ENCODE measurements around the gene CYP2R1.
"Not testable (repeated sequence)": the region's sequence is repeated elsewhere in the genome, so short reads cannot be mapped to it uniquely, and the experiment has no call there.

Gene CYP2R1

GRCh38 chr11:14906578-14906977 is 14.5 kb upstream of the CYP2R1 start:
- Histone ChIP-seq H3K4me1 (ENCODE audit: insufficient read depth, low read length) (no peaks in the 10 kb centered on the region), H3K36me3 (ENCODE audit: insufficient read depth, low read length) (no peaks in the 10 kb centered on the region), H3K4me3 (ENCODE audit: low read length) (no peak overlapping the region), H3K27me3 (ENCODE audit: insufficient read depth, low read length) (no peaks in the 10 kb centered on the region), H3K9me3 (ENCODE audit: low read length) (peaks cover 4% of the 10 kb centered on the region), H2AFZ (ENCODE audit: low read depth, low read length) (no peak overlapping the region)

DNA sequence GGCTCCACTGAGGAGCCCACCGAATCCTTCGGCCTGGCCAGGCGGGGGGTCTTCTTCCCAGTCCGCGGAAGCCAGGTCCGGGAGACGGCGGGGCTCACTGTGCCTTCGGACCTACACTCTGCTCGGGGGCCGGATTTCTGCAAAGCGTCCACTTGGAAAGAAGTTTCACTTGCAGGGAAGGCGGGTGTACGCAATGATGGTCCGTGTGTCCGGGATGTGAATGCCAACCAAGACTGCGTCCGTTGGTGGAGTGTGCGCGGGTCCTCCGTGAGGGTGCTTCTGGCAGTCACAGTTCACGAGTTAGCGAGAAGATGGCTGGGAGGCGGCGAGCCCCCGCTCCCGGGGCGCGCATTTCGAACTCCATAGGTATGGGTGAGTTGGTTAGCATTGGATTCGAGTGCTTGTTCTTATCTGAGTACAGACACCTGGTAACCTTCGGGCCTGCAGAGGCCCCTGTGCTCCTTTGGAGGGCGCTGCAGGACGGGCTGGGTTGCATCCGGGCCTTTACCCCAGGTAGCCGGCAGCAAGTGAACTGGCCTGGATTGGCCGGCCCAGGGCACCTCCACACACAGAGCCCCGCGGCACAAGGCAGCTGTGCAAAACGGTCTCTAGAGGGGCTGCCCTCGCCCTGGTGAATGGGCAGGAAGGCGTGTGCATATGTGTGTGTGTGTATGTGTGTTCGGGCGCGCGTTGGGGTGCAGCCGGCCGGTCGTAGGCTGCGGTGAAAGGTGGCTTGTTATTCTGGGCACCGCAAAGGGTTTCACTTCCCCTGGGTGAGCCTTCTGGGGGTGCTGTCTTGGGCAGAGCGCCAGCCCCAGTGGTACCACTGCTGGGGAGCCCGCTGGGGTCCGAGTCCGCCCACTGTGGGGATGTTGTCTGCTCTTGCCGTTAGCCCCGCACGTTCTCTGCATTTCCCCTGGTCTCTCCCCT is 13.3 kb upstream of the CYP2R1 start:
- H3K4me1 ChIP-seq (ENCODE audit: insufficient read depth, low read length): no peaks in the 10 kb centered on the region
- H3K9me3 ChIP-seq (ENCODE audit: low read length): peaks cover 4% of the 10 kb centered on the region
- H2AFZ ChIP-seq (ENCODE audit: low read depth, low read length): no peak overlapping the region
- no peaks in the 10 kb centered on the region for H3K27me3 ChIP-seq (ENCODE audit: insufficient read depth, low read length)
- no peak overlapping the region for H3K4me3 ChIP-seq (ENCODE audit: low read length)
- H3K36me3 ChIP-seq (ENCODE audit: insufficient read depth, low read length): no peaks in the 10 kb centered on the region

DNA sequence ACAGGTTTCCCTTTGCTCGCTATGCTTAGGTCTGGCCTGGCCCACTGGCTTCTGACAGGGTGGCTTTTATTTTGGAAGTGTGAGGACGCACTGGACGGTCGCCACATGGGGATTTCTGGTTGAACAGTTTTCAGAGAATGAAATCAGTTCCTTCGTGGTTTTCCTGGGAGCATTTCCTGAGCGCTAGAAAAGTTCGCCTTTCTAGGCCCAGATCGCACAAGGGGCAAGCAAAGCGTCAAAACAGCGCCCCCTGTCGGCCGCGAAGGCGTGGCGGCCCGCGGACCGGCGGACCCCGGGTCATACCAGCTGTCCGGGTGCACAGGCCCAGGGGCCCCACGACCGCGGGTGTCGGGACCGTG is 12.7 kb upstream of the CYP2R1 start:
- no peak overlapping the region for H2AFZ ChIP-seq (ENCODE audit: low read depth, low read length)
- H3K4me3 ChIP-seq (ENCODE audit: low read length): no peak overlapping the region
- H3K4me1 ChIP-seq (ENCODE audit: insufficient read depth, low read length): no peaks in the 10 kb centered on the region
- H3K36me3 ChIP-seq (ENCODE audit: insufficient read depth, low read length): no peaks in the 10 kb centered on the region
- peaks cover 4% of the 10 kb centered on the region for H3K9me3 ChIP-seq (ENCODE audit: low read length)
- H3K27me3 ChIP-seq (ENCODE audit: insufficient read depth, low read length): no peaks in the 10 kb centered on the region

DNA sequence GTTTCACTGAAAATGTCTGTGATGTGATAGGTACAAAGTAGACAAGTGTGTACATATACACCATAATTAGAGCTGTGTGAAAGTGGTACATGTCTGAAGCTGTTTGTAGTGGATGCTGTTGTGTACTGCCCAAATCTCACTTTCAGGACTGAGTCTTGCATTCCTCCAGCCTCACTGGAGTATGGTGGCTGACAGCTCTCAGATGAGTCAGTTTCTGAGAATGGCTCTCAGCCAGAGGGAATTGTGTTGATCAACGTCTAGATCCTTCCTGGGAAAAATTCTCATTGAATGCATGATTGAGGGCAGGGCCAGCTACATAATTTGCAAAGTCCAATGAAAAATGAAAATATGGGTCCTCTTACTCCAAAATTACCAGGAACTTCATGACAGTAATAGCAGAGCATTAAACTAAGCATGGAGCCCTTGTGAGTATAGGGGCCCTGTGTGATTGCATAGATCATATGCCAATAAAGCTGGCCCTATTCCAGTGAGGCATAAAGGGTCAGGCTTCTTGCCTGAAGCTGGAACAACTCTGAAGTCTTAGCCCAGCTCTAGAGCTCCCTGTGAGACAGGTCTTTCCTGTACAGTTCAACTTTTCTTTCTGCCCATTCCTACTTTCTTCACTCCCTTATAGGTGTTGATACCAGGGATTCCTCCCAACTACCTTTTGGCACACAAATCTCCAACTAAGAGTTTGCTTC is 10.8 kb upstream of the CYP2R1 start:
- H3K9me3 ChIP-seq (ENCODE audit: low read length): peaks cover 4% of the 10 kb centered on the region
- no peaks in the 10 kb centered on the region for H3K4me1 ChIP-seq (ENCODE audit: insufficient read depth, low read length)
- H3K27me3 ChIP-seq (ENCODE audit: insufficient read depth, low read length): no peaks in the 10 kb centered on the region

DNA sequence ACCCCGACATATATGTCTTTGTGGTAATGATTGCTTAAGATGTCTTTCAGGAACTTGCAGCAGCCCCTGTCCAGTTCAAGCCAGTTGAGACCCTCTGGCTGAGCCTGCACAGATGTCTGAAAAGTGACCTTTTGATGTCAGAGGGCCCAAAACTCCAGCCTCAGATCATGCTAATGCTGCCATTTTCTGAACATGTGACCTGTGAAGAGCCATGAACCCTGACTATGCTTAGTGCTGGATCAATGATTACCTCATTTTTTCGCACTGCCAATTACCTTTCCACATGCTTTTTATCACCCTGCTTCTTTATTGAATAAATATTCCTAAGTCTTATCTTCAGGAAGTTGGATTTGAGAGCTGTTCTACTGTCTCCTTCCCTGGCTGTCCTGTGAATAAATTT is 6.9 kb upstream of the CYP2R1 start:
- H3K36me3 ChIP-seq (ENCODE audit: insufficient read depth, low read length): no peaks in the 10 kb centered on the region
- H2AFZ ChIP-seq (ENCODE audit: low read depth, low read length): peak overlapping the region; percentile 39
- H3K4me1 ChIP-seq (ENCODE audit: insufficient read depth, low read length): no peaks in the 10 kb centered on the region
- no peak overlapping the region for H3K4me3 ChIP-seq (ENCODE audit: low read length)
- no peaks in the 10 kb centered on the region for H3K27me3 ChIP-seq (ENCODE audit: insufficient read depth, low read length)
- H3K9me3 ChIP-seq (ENCODE audit: low read length): no peaks in the 10 kb centered on the region

More for the DNA sequence above, 10.8 kb upstream of the CYP2R1 start:
- no peaks in the 10 kb centered on the region for H3K36me3 ChIP-seq (ENCODE audit: insufficient read depth, low read length)
- no peak overlapping the region for H3K4me3 ChIP-seq (ENCODE audit: low read length)
- H2AFZ ChIP-seq (ENCODE audit: low read depth, low read length): no peak overlapping the region

DNA sequence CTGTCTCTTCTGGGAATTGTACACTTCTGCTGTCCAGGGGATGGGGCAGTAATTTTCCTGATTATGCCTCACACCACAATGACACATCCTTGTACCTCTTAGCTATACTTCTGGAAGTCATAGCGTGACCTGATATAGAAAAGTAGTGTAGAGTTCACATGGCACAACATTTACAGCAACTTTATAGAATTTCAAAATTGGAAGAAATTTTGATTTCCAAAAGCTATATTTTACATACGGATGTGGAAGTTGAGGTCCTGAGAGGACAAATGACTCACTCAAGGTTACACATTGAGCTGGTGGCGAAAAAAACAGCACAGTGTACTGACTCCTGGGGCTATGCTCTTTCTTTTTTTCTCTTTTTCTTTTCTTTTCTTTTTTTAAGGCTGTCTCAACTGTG is 6.3 kb upstream of the CYP2R1 start:
- Histone ChIP-seq H2AFZ (ENCODE audit: low read depth, low read length) (peak overlapping the region; percentile 39), H3K27me3 (ENCODE audit: insufficient read depth, low read length) (no peaks in the 10 kb centered on the region), H3K4me3 (ENCODE audit: low read length) (no peak overlapping the region), H3K4me1 (ENCODE audit: insufficient read depth, low read length) (no peaks in the 10 kb centered on the region), H3K9me3 (ENCODE audit: low read length) (peaks cover 2% of the 10 kb centered on the region), H3K36me3 (ENCODE audit: insufficient read depth, low read length) (no peaks in the 10 kb centered on the region)

- no peaks in the 10 kb centered on the region for H3K27me3 ChIP-seq (ENCODE audit: insufficient read depth, low read length)
- H3K9me3 ChIP-seq (ENCODE audit: low read length): peaks cover 2% of the 10 kb centered on the region
- no peaks in the 10 kb centered on the region for H3K36me3 ChIP-seq (ENCODE audit: insufficient read depth, low read length)
- H2AFZ ChIP-seq (ENCODE audit: low read depth, low read length): no peak overlapping the region
- H3K4me3 ChIP-seq (ENCODE audit: low read length): no peak overlapping the region
- H3K4me1 ChIP-seq (ENCODE audit: insufficient read depth, low read length): peaks cover 3% of the 10 kb centered on the region
These were observed 2.9 kb upstream of the CYP2R1 start for GRCh38 chr11:14894657-14895598.

DNA sequence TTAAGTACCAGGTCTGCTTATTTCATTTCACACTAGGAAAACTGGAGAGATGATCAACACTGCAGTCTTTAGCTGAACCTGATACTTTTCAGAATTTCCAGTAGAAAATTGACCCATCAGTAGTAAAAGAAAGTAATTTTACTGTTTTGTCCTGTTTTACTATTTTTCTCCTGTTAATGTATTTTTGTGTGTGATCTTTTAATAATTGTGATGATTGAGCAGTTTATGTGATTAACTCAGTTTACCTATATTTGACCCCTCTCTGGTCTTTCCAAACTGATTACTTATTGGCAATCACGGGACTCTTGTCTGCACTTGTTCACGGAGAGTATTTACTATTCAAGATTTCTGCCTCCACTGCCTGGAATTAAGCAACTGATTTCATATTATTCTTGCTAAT is 546 bp upstream of the CYP2R1 start:
- peak overlapping the region; percentile 82 for H3K4me3 ChIP-seq (ENCODE audit: low read length)
- H3K4me1 ChIP-seq (ENCODE audit: insufficient read depth, low read length): peaks cover 3% of the 10 kb centered on the region
- H2AFZ ChIP-seq (ENCODE audit: low read depth, low read length): no peak overlapping the region
- H3K9me3 ChIP-seq (ENCODE audit: low read length): peaks cover 2% of the 10 kb centered on the region
- H3K27me3 ChIP-seq (ENCODE audit: insufficient read depth, low read length): no peaks in the 10 kb centered on the region
- no peaks in the 10 kb centered on the region for H3K36me3 ChIP-seq (ENCODE audit: insufficient read depth, low read length)

- H3K36me3 ChIP-seq (ENCODE audit: insufficient read depth, low read length): no peaks in the 10 kb centered on the region
These were observed 642 bp downstream of the CYP2R1 start for GRCh38 chr11:14891143-14892035.

DNA sequence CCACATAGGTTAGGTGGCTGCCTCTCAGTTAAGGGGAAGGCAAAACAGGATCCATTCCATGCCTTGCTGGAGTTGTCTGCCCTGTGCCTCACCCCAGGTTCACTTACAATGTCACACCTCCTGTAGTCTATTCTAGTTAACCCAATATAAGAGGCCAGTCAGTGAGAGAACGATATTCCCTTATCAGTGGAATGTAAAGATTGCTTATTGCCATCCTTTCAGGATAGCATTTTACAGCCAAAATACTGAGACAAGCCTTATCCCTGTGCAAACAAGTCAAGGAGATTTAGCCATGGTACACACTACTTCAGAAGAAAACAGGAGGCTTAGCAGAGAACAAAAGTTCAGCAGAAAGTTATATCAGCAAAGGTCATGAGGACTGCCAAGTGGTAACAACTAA is 5.5 kb downstream of the CYP2R1 start:
- Histone ChIP-seq H2AFZ (ENCODE audit: low read depth, low read length) (no peak overlapping the region), H3K9me3 (ENCODE audit: low read length) (peaks cover 3% of the 10 kb centered on the region), H3K4me3 (ENCODE audit: low read length) (no peak overlapping the region)

More at GRCh38 chr11:14891143-14892035, 642 bp downstream of the CYP2R1 start:
- H2AFZ ChIP-seq (ENCODE audit: low read depth, low read length): peak overlapping the region; percentile 91
- no peaks in the 10 kb centered on the region for H3K27me3 ChIP-seq (ENCODE audit: insufficient read depth, low read length)
- peak overlapping the region; percentile 82 for H3K4me3 ChIP-seq (ENCODE audit: low read length)
- H3K9me3 ChIP-seq (ENCODE audit: low read length): peaks cover 2% of the 10 kb centered on the region
- H3K4me1 ChIP-seq (ENCODE audit: insufficient read depth, low read length): peaks cover 3% of the 10 kb centered on the region

GRCh38 chr11:14884667-14885273 is 7.3 kb downstream of the CYP2R1 start:
- Histone ChIP-seq H3K4me1 (ENCODE audit: insufficient read depth, low read length) (no peaks in the 10 kb centered on the region), H2AFZ (ENCODE audit: low read depth, low read length) (no peak overlapping the region), H3K9me3 (ENCODE audit: low read length) (peaks cover 3% of the 10 kb centered on the region), H3K27me3 (ENCODE audit: insufficient read depth, low read length) (no peaks in the 10 kb centered on the region), H3K36me3 (ENCODE audit: insufficient read depth, low read length) (peaks cover 5% of the 10 kb centered on the region), H3K4me3 (ENCODE audit: low read length) (no peak overlapping the region)

More for the DNA sequence above, 5.5 kb downstream of the CYP2R1 start:
- H3K4me1 ChIP-seq (ENCODE audit: insufficient read depth, low read length): peaks cover 3% of the 10 kb centered on the region
- peaks cover 3% of the 10 kb centered on the region for H3K36me3 ChIP-seq (ENCODE audit: insufficient read depth, low read length)
- H3K27me3 ChIP-seq (ENCODE audit: insufficient read depth, low read length): no peaks in the 10 kb centered on the region

- H3K27me3 ChIP-seq (ENCODE audit: insufficient read depth, low read length); H3K36me3 ChIP-seq (ENCODE audit: insufficient read depth, low read length); H2AFZ ChIP-seq (ENCODE audit: low read depth, low read length); H3K9me3 ChIP-seq (ENCODE audit: low read length); H3K4me1 ChIP-seq (ENCODE audit: insufficient read depth, low read length); H3K4me3 ChIP-seq (ENCODE audit: low read length): not testable (repeated sequence)
These were observed 8.3 kb downstream of the CYP2R1 start for GRCh38 chr11:14883683-14884082.
